ENCODE results near the gene ERN2. TPM values are rescaled to one million over a fixed set of nuclear protein-coding genes. Genes with fewer than 3 reads are reported as not detected.
"Not testable (repeated sequence)": the region's sequence is repeated elsewhere in the genome, so short reads cannot be mapped to it uniquely, and the experiment has no call there.

Gene ERN2
- polyA plus RNA-seq, 4 donors: 0.10 to 1.1 (median 0.36) TPM

DNA sequence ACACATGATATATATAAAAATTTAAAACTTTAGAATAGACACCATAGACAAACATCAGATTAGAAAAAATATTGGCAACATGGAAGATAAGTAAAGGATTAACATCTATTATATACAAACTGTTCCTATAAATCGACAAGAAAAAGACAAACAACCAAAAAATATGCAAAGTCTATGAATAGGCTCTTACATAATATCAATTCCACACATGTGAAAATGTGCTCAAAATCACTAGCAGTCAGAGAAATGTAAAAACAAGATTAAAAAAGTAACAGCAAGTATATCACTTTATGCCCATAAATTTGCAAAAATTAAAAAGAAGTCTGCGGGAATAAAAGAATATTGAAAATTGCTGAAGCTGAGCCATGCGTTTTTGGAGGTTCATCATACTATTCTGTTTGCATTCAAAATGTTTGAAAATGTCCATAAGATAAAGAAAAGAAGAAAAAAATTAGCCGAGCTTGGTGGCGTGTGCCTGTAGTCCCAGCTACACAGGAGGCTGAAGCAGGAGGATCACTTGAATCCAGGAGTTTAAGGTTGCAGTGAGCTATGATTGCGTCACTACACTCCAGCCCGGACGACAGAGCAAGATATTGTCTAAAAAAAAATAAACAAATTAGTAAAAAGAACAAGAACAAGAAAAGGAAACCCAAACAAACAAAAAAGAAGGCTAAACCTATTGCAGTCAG, 11.2 kb upstream of the ERN2 start:
- no peak for DNase-seq (ENCODE audit: low read depth in 4 of 4, low spot score in 3 of 4)

DNA sequence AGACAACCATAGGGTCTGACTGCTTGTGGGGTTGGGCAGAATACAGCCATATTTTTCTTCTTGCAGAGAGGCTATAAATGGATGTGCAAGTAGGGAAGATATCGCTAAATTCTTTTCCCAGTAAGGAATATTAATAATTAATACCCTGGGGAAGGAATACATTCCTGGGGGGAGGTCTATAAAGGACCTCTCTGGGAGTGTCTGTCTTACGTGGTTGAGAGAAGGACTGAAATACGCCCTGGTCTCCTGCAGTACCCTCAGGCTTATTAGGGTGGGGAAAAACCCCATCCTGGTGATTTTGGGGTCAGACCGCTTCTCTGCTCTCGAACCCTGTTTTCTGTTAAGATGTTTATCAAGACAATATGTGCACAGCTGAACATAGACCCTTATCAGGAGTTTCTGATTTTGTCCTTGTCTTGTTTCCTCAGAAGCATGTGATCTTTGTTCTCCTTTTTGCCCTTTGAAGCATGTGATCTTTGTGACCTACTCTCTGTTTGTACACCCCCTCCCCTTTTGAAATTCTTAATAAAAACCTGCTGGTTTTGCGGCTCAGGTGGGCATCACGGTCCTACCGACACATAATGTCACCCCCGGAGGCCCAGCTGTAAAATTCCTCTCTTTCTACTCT, 9.7 kb upstream of the ERN2 start:
- DNase-seq (ENCODE audit: low read depth in 4 of 4, low spot score in 3 of 4): not testable (repeated sequence)

- no peak for DNase-seq (ENCODE audit: low read depth in 4 of 4, low spot score in 3 of 4)
Measured at GRCh38 chr16:23716484-23716883, 3.5 kb upstream of the ERN2 start.

DNA sequence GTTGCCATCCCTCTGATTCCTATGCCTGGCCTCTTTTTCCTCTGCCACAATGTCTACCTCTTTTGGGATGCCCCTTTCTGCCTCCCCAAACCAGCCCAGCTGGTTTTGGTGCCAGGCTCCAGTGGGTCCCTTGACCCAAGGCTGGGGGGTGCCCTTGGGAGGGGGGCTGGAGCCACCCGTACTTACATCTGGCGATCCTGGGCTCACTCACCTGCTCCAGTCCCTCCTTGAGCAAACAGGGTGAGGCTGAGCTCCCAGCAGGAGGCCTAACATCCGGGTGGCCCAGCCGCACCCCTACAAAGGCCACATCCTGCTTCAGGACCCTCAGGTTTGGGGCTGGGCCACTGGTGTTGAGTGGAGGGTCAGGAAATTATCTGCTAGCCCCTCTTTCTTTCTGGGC, 1.2 kb downstream of the ERN2 start:
- no peak for DNase-seq (ENCODE audit: low read depth in 4 of 4, low spot score in 3 of 4)

- DNase-seq (ENCODE audit: low read depth in 4 of 4, low spot score in 3 of 4): no peak
Measured at GRCh38 chr16:23710504-23710903, 2.5 kb downstream of the ERN2 start.

GRCh38 chr16:23710008-23710407, 3.0 kb downstream of the ERN2 start:
- no peak for DNase-seq (ENCODE audit: low read depth in 4 of 4, low spot score in 3 of 4)

DNA sequence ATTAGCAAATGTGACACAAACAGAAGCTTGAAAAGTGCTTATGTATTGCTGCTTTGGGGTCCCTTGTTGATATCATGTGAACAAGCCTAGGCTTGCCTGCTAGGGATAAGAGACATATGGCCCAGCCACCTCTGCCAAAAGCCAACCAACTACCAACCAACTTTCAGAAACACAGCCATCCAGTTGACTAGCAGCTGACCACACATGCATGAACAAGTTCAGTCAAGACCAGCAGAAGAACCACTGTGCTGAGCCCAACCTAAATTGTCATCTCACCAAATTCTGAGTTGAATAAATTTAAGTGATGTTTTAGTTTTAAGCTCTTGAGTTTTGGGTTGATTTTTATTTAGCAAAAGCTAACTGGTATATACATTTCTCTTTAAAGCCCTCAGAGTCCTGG, 3.5 kb downstream of the ERN2 start:
- no peak for DNase-seq (ENCODE audit: low read depth in 4 of 4, low spot score in 3 of 4)

GRCh38 chr16:23706439-23706838, 6.6 kb downstream of the ERN2 start:
- no peak for DNase-seq (ENCODE audit: low read depth in 4 of 4, low spot score in 3 of 4)

- no peak for DNase-seq (ENCODE audit: low read depth in 4 of 4, low spot score in 3 of 4)
Measured at GRCh38 chr16:23705517-23705902, 7.5 kb downstream of the ERN2 start.

DNA sequence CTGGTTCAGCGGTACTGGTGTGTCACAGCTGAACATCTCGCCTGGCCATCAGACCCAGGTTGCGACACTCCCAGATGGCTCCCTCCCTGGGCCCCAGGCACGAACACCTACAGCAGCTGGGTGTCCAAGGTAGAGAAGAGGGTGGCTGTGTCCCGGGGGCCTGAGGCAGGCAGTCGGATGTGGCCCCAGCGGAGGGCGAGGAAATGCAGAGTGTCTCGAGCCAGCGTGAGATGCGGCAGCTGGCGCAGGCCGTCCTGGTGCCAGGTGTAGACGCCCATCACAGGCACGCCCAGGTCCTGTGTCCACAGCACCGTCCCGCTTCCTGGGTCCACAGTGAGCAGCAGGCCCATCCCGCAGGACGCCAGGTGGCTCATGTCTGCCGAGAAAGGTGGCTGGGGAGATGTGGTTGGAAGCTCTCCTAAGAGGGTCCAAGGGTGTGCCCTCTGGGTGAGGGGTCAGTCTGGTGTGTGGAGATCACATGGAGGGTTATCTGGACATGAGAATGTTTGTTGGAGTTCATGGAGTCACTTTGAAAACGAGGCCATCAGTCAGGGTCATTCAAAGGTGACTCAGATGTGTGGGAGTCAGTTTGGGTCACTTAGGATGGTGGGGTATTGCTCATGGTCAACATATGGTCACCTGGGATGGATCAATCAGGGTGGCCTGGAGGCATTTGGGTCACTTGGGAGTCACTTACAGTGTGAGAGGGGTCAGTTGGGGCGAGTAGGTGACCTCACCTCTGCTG, 8.1 kb downstream of the ERN2 start:
- no peak for DNase-seq (ENCODE audit: low read depth in 4 of 4, low spot score in 3 of 4)

DNA sequence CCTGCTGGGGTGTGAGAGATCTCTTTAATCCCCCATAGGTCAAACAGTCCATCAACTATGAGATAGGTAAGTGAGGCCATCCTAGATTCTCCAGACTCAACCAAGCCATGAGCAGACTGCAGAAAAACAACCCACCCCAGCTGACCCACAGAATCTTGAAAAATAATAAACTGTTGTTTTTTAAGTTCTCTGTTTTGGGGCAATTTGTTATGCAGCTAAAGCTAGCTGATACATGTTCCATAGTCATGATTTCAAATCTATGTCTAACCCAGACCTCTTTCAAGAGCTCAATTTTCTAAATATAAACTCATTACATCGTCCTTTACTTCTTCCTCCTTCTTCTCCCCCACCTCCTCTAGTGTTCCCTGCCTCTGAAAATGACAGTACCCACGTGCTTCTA, 10.1 kb downstream of the ERN2 start:
- DNase-seq (ENCODE audit: low read depth in 4 of 4, low spot score in 3 of 4): no peak

- no peak for DNase-seq (ENCODE audit: low read depth in 4 of 4, low spot score in 3 of 4)
Measured at GRCh38 chr16:23701045-23701444, 12.0 kb downstream of the ERN2 start.

- no peak for DNase-seq (ENCODE audit: low read depth in 4 of 4, low spot score in 3 of 4)
Measured at GRCh38 chr16:23700509-23700908, 12.5 kb downstream of the ERN2 start.

DNA sequence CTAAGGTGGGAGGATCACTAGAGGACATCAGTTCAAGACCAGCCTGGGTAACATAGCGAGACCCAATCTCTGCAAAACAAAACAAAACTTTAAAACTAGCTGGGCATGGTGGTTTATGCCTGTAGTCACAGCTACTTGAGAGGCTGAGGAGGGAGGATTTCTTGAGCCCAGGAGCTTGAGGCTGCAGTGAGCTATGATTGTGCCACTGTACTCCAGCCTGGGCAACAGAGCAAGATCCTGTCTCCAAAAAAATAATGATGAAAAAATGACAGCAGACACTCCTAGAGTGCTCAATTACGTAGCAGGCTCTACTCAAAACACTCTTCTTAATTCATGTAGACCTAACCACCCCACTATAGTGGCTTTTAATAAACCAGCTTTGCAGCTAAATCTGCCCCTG, 12.9 kb downstream of the ERN2 start:
- DNase-seq (ENCODE audit: low read depth in 4 of 4, low spot score in 3 of 4): no peak

DNA sequence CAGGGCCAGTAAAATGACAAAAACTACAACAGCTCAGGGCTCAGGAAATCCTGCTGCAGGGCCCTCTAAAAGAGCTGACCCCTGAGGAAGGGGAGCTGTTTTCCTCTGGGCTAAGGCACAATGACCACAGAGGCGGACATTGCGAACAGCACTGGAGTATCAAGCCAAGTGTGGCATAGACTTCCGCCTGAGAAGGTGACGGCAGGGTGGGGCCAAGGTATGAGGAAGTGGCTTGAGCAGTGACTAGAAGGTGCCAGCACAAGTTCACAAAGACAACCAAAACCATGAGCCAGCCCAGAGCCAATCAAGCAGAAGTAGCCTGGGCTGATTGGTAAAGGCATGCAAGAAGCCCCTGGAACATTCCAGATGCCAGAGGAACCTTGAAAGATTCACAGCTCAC, 13.9 kb downstream of the ERN2 start:
- DNase-seq (ENCODE audit: low read depth in 4 of 4, low spot score in 3 of 4): no peak

GRCh38 chr16:23695756-23696155, 17.3 kb downstream of the ERN2 start:
- DNase-seq (ENCODE audit: low read depth in 4 of 4, low spot score in 3 of 4): no peak

DNA sequence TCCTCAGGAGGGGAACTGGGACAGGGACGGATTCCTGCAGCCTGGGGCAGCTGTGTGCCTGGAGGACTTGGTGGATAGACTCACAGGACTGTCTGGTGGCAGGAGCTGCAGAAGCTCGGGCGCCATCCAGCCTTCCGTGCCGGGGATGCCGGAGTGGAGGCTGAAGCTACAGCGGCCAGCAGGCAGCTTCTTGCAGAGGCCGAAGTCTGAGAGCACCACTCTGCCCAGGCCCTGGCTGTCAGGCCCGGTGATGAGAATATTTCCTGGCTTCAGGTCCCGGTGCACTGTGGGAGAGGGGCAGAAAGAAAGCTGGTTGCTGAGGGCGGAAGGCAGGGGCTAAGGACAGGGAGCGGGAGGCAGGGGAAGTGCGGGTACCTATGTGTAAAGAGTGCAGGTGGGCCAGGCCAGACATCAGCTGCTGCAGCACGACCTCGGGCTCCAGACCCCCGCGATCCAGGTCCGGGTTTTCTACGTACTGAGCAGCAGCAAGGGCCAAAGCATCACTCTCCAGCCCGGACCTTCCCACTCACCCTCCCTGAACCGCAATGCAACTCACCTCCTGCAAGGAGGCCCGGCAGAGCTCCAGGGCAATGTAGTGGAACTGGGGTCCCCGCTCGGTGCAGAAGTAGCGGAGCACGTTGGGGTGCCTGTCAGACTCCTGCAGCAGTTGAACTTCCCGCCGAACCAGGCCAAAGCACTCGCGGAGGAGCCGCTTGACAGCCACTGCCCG, 18.2 kb downstream of the ERN2 start:
- DNase-seq (ENCODE audit: low read depth in 4 of 4, low spot score in 3 of 4): peak in 3 of 4 donors; percentile 22 to 49 (median 28)

- no peak for DNase-seq (ENCODE audit: low read depth in 4 of 4, low spot score in 3 of 4)
Measured at GRCh38 chr16:23694265-23694643, 18.8 kb downstream of the ERN2 start.

- no peak for DNase-seq (ENCODE audit: low read depth in 4 of 4, low spot score in 3 of 4)
Measured at GRCh38 chr16:23692190-23692837, 20.7 kb downstream of the ERN2 start.

DNA sequence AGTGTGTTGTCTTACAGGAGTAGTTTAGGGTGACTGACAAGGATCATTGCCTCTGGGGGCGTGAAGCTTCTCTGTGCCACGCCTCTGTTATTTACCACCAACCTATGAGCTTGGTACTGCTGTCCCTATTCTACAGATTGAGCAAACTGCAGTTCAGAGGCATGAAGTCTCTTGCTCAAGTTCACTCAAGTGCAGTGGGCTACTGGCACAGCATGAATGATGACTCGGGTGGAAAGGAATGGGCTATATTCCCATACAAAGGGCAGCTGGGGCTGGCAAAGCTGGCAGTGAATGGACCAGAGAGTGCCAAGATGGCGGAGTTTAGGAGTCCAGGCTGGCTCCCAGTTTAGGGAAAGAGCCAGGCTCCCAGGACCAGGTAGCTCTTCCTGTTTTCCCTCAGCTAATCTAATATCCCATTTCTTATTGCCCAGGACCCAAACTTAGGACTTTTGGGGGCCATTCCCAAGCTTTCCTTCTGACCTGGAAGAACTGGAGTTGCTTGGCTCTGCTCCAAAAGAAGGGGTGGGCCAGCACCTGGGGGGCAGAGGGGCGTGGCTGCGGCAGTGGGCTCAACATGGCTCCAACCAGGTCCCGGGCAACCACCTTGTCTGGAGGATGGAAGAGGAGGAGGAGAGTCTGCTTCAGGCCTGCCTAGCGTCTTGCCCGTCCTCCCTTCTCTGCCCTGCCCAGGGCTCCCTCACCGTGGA, 21.4 kb downstream of the ERN2 start:
- DNase-seq (ENCODE audit: low read depth in 4 of 4, low spot score in 3 of 4): no peak
